CD1c-positive myeloid dendritic cell (primary cell): ENCODE results near the gene FITM2.
A peak's percentile ranks its signal among the peaks of the same experiment; 100 is the strongest.
"Not testable (repeated sequence)": the region's sequence is repeated elsewhere in the genome, so short reads cannot be mapped to it uniquely, and the experiment has no call there.

ENCODE experiments used
- DNase-seq: peaks from one replicate; pipeline ENCODE4 v3.0.0-alpha.2; 2016; ENCODE audit errors: extremely low spot score

FITM2 gene

DNA sequence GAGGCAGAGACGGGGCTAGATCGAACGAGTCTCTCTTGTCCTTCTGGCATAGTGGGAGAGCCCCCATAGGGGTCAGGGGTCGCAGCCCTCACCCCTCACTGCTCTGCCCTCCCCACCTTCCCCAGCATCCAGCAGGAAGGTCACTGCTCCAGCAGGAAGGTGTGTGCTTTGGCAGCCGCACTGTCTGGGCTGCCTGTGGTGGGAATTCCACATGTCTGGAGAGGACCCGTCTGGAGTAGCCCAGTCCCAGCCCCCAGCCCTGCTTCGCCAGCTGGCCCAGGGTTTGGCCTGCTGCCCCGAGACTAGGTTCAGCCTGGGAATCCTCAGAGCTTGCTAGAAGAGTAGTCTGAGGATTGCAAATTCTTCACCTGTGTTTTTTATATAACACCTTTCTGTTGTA is 23.3 kb upstream of the FITM2 start:
- DNase-seq, result no peak

DNA sequence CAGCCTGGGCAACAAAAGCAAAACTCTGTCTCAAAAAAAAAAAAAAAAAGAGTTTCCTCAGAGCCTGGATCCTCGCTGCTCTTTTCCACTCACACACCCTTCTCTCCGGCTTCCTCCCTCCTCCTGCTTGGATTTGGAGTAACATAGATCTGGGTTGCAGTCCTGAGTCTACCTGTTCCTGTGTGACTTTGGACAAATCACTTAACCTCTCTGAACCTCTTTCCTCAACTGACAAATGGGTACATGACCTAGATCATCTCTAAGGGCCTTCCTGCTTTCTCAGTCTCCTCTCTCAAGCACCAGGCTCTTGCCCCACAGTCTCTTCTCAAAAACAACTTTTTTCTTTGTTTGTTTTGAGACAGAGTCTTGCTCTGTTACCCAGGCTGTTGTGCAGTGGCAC is 20.2 kb upstream of the FITM2 start:
- no peak for DNase-seq

DNA sequence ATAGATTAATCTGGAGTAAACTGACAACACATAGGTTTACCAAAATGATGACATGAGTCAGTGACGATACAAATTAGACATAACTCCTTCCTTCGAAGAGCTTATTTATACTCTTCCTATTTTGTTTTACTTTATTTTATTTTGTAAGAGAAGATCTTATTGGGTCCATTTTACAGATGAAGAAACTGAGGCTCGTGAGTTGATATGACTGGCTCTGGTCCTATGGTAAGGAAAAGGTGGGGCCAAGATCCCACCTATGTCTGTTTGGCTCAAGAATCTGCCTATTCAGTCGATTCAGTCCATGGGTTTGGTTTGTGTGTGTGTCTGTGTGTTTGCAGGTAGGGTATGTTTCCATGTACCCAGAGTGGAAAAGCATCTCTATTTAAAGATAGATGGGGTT is 17.4 kb upstream of the FITM2 start:
- no peak for DNase-seq

GRCh38 chr20:44327748-44328147 is 16.7 kb upstream of the FITM2 start:
- not testable (repeated sequence) for DNase-seq

GRCh38 chr20:44326391-44327159 is 15.6 kb upstream of the FITM2 start:
- DNase-seq, result no peak

GRCh38 chr20:44324343-44324742 is 13.3 kb upstream of the FITM2 start:
- no peak for DNase-seq

GRCh38 chr20:44319839-44320422 is 8.9 kb upstream of the FITM2 start:
- no peak for DNase-seq

DNA sequence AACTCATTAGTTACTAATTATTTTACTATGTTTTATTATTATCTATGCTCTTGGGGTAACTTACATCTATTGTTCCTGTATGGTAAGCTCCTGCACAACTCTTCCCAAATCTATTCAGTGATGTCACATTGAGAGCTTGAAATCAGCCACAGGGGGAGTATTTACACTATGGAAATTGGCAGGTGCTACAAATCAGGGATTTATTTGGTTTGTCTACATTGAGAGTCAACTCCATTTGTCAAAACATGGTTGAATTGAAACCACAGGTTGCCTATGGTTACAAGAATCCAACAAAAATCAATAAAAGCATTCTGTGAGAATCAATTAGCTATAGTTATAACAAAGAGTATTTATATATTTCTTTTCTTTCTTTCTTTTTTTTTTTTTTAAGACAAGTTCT is 3.9 kb upstream of the FITM2 start:
- no peak for DNase-seq

- peak; percentile 18 for DNase-seq
Observed at GRCh38 chr20:44309763-44310663, 989 bp downstream of the FITM2 start.

GRCh38 chr20:44306927-44307326 is 4.1 kb downstream of the FITM2 start:
- no peak for DNase-seq

GRCh38 chr20:44304383-44304782 is 6.6 kb downstream of the FITM2 start:
- no peak for DNase-seq

DNA sequence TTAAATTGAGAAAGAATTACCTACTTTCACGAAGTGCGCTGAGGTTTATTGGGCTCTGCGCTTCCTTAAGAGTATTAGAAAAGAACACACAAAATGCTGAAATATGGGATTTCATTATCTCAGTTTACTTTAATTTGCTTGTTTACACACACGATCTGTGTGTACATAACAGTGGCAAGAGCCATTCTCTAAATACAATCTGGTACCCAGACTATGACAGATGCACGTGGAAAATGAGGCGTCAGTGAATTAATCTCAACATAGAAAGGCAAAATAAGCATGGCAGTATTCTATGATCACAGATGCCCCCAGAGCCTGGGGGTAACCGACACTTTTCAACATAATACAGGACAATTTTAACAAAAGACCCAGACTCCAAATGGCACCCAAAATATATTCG is 8.3 kb downstream of the FITM2 start:
- no peak for DNase-seq

DNA sequence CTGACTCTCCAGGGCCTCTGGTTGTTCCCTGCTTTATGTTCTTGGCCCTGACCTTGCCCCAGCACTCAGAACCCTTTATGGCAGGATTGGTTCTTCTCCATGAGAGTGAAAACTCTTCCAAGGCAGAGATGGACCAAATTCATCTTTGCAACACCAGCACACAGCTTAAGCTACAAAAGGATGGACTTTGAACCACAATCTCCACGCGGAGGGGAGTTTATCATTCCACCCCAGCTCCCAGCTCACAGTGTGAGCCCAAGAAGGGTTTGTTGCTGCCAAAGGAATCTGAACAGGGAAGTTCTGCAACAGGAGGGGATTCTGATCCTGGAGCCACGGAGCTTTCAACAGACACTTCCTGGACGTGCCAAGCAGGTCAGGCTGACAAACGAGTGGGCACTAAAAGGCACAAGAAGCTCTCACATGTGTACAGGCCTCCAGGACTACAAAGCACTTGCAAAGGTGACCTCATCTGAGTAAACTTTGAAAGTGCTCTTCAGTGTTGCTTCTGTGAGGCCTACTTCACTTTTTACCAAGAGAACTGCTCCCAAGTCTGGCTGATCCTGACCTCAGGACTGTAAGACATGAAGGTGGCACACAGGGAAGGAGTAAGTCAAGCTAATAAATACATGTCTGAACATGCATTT is 8.9 kb downstream of the FITM2 start:
- DNase-seq, result no peak

- DNase-seq, result no peak
Observed at GRCh38 chr20:44301285-44301684, 9.7 kb downstream of the FITM2 start.

DNA sequence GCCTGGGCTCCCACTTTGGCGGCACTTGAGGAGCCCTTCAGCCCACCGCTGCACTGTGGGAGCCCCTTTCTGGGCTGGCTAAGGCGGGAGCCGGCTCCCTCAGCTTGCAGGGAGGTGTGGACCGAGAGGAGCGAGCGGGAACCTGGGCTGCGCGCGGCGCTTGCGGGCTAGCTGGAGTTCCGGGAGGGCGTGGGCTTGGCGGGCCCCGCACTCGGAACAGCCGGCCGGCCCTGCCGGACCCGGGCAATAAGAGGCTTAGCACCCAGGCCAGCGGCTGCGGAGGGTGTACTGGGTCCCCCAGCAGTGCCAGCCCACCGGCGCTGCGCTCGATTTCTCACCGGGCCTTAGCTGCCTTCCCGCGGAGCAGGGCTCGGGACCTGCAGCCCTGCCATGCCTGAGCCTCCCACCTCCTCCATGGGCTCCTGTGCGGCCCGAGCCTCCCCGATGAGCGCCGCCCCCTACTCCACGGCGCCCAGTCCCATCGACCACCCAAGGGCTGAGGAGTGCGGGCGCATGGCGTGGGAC is 11.9 kb downstream of the FITM2 start:
- not testable (repeated sequence) for DNase-seq

DNA sequence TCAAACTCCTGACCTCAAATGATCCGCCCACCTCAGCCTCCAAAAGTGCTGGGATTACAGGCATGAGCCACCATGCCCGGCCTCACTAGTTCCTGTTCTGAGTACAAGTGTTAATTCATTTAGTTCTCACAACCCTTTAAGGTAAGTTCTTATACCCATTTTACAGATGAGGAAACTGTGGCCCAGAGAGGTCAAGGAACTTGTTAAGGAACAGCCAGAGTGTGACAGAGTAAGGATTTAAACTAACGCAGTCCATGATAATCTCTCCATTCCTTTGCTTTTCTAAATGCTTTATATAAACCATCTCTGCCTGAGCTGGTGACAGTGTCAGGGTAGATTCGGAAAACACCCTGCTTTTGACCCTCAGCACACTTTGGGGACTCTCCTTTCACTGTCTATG is 13.3 kb downstream of the FITM2 start:
- DNase-seq, result no peak

DNA sequence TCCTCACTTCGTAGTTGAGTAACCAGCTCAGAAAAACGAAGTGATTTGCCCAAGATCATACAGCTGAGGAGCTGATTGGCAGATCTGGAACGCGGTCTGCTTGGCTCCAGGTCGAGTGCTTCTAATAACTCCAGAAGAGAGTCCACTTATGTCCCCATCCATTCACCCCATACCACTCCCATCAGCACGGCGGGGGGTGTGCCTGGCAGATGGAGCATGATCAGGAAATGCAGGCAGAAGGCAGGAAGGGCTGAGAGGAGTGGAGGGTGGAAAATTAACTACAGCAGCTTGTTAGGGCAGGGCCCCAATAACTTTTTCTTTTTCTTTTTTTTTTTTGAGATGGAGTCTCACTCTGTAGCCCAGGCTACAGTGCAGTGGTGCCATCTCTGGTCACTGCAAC is 15.0 kb downstream of the FITM2 start:
- no peak for DNase-seq

GRCh38 chr20:44291754-44292153 is 19.2 kb downstream of the FITM2 start:
- DNase-seq, result no peak

- DNase-seq, result no peak
Observed at GRCh38 chr20:44288252-44288651, 22.8 kb downstream of the FITM2 start.

- DNase-seq, result no peak
Observed at GRCh38 chr20:44287272-44288097, 23.5 kb downstream of the FITM2 start.

- no peak for DNase-seq
Observed at GRCh38 chr20:44284032-44284431, 27.0 kb downstream of the FITM2 start.
